Left lung (tissue), 10 donors: ENCODE data around the gene CNBP. TPM values are rescaled to one million over a fixed set of nuclear protein-coding genes. Genes with fewer than 3 reads are reported as not detected.

ENCODE experiments used
- ATAC-seq: fragments of 200-7000 bp; cut with Tn5 transposase; one replicate; pipeline ENCODE4 v1.9.1; 2020; ENCODE audit warnings: moderate library complexity
- DNase-seq, 4 donors: peaks; one replicate each; pipeline ENCODE4 v3.0.0-alpha.2; 2013 to 2020
- H3K27ac ChIP-seq, 2 donors: fragments of 200-600 bp; sonication (generic) in 1 of 2; one replicate each; pipeline versions ENCODE4 v1.5.0 to v1.8.0; 2020 to 2021
- H3K27me3 ChIP-seq, 2 donors: fragments of 200-600 bp; sonication (generic) in 1 of 2; one replicate each; pipeline versions ENCODE4 v1.5.0 to v1.8.0; 2020 to 2021
- H3K36me3 ChIP-seq, 2 donors: fragments of 200-600 bp; sonication (generic) in 1 of 2; one replicate each; pipeline versions ENCODE4 v1.5.0 to v1.8.0; 2020 to 2021
- H3K4me1 ChIP-seq, 2 donors: fragments of 200-600 bp; one replicate each; pipeline ENCODE4 v1.8.0; 2021
- H3K4me3 ChIP-seq, 2 donors: fragments of 200-600 bp; sonication (generic) in 1 of 2; one replicate each; pipeline versions ENCODE4 v1.5.0 to v1.8.0; 2020 to 2021; ENCODE audit warnings: mild to moderate bottlenecking in 1 of 2
- H3K9me3 ChIP-seq, 2 donors: fragments of 200-600 bp; sonication (generic) in 1 of 2; one replicate each; pipeline versions ENCODE4 v1.5.0 to v1.8.0; 2020 to 2021
- CTCF ChIP-seq, 2 donors: fragments of 200-600 bp; sonication (generic) in 1 of 2; IDR thresholded peaks; one replicate each; pipeline versions ENCODE4 v1.5.0 to v1.8.0; 2021; ENCODE audit warnings: antibody characterized with exemption in 2 of 2
- intact Hi-C, 2 donors: fragments of 100-400 bp; cut with DNase I; formaldehyde crosslinking; loops; one replicate each; pipeline versions ENCODE4 v1.11.2 to v1.14.2; 2022
- polyA plus RNA-seq, 6 donors: library from polyadenylated mRNA; unstranded; fragments of 120-200 nt; gene quantifications; one replicate each; pipeline ENCODE4 v1.2.1, GENCODE V29; 2013; ENCODE audit not compliant: insufficient read length in 6 of 6
- total RNA-seq, 2 donors: library from RNA; stranded (reverse); fragmentation: NEBNext Ultra II Directional; extraction: Animal tissue kit (Norgen Biotek cat#: 25700); gene quantifications; one replicate each; pipeline ENCODE4 v1.2.1, GENCODE V29; 2021
- donor health status: DM: no; HTN: yes; CAD: no.
- donor health status: DM: no; HTN: no; CAD: no.

CNBP gene
- total and polyA plus RNA-seq, 8 donors, result 221 to 450 (median 417) TPM

DNA sequence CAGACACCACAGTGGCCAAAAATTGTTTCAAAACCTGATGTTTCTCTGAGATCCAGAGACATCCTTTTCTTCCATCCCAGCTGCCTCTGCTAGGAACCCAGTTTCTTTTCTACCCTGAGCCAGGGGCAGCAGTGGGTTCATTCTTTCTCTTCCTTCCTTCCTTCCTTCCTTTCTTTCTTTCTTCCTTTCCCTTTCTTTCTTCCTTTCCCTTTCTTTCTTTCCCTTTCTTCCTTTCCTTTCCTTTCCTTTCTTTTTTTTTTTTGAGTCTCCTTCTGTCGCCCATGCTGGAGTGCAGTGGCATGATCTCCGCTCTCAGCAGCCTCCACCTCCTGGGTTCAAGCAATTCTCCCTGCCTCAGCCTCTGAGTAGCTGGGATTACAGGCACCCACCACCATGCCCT lies 35.0 kb upstream of the CNBP start:
- no peaks in the 10 kb centered on the region for H3K27me3 ChIP-seq
- DNase-seq, result no peak
- peaks cover 0 to 3% of the 10 kb centered on the region in 2 donors for H3K4me1 ChIP-seq
- H3K4me3 ChIP-seq, result no peak overlapping the region
- intact Hi-C loops, result no loop called here
- no peak overlapping the region for H3K27ac ChIP-seq
- no peak for ATAC-seq
- H3K9me3 ChIP-seq, result no peaks in the 10 kb centered on the region
- no peaks in the 10 kb centered on the region for H3K36me3 ChIP-seq
- no peak for TF ChIP-seq CTCF (IDR thresholded peaks at IDR 0.05)

GRCh38 chr3:129213238-129213637 lies 29.5 kb upstream of the CNBP start:
- Histone ChIP-seq H3K9me3 (no peaks in the 10 kb centered on the region), H3K27ac (no peak overlapping the region), H3K4me1 (peaks cover 9 to 15% of the 10 kb centered on the region in 2 donors), H3K27me3 (no peaks in the 10 kb centered on the region), H3K4me3 (no peak overlapping the region), H3K36me3 (no peaks in the 10 kb centered on the region)
- TF ChIP-seq CTCF (IDR thresholded peaks at IDR 0.05), result no peak
- DNase-seq (no peak), ATAC-seq (no peak)
- intact Hi-C loops, result no loop called here

DNA sequence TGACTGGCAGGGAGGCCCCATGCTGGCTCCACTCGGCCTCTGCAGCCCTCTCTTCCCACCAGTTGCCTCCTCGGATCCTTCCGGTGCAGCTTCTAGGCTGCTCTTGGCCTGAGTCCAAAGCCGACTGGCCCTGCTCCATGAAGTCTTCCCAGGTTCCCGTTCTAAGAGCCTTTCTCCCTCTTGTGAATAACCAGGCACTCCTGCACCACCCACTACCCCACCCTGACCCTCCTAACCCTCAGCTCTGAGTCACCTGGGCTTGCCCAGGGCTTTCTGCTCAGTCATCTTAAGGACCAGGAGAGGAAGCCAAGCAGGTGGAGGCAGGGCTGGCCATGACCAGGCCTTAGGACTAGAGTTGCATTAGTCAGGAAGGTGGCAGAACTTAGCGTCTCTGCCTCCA lies 28.1 kb upstream of the CNBP start:
- H3K27ac ChIP-seq, result peak overlapping the region; percentile 49 to 72
- intact Hi-C loops, result no loop called here
- H3K4me1 ChIP-seq, result peaks cover 9 to 15% of the 10 kb centered on the region in 2 donors
- H3K27me3 ChIP-seq, result no peaks in the 10 kb centered on the region
- DNase-seq (peak in 3 of 4 donors; percentile 58 to 89 (median 88)), ATAC-seq (peak; percentile 100)
- no peak overlapping the region for H3K4me3 ChIP-seq
- H3K9me3 ChIP-seq, result no peaks in the 10 kb centered on the region
- H3K36me3 ChIP-seq, result no peaks in the 10 kb centered on the region
- no peak for TF ChIP-seq CTCF (IDR thresholded peaks at IDR 0.05)

GRCh38 chr3:129211345-129211744 lies 27.6 kb upstream of the CNBP start:
- intact Hi-C loops, result no loop called here
- no peak overlapping the region for H3K4me3 ChIP-seq
- H3K36me3 ChIP-seq, result no peaks in the 10 kb centered on the region
- no peaks in the 10 kb centered on the region for H3K9me3 ChIP-seq
- no peak for DNase-seq
- no peak for TF ChIP-seq CTCF (IDR thresholded peaks at IDR 0.05)
- H3K4me1 ChIP-seq, result peaks cover 9 to 15% of the 10 kb centered on the region in 2 donors
- peak overlapping the region; percentile 49 to 72 for H3K27ac ChIP-seq
- H3K27me3 ChIP-seq, result no peaks in the 10 kb centered on the region
- ATAC-seq, result no peak

DNA sequence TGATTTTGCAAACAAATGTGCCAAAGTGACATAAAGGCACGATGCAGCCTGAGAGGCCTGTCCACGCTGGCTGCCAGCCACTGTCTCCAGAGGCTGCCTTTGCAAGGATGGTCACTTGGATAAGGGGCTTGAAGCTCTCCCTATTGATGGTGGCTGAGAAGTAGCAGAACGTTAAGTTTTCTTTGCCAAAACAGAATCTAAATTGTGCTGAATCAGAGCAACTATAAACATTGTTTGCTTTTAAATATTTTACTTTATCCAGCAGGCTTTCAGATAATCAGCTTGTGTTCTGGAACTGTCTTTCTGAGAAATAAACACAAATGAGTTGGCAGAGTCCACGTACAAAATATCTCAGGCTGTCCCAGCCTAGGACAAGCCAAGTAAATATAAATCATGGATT lies 23.8 kb upstream of the CNBP start:
- TF ChIP-seq CTCF (IDR thresholded peaks at IDR 0.05), result no peak
- DNase-seq, result peak in 2 of 4 donors; percentile 64 to 76
- no peak overlapping the region for H3K4me3 ChIP-seq

More for the DNA sequence above, 23.8 kb upstream of the CNBP start:
- no peak for ATAC-seq
- intact Hi-C loops, result no loop called here
- H3K9me3 ChIP-seq, result no peaks in the 10 kb centered on the region
- H3K27me3 ChIP-seq, result no peaks in the 10 kb centered on the region
- no peaks in the 10 kb centered on the region for H3K36me3 ChIP-seq
- peaks cover 9 to 17% of the 10 kb centered on the region in 2 donors for H3K4me1 ChIP-seq
- H3K27ac ChIP-seq, result no peak overlapping the region
